IgD-negative memory B cell (primary cell): ENCODE measurements around the gene DMGDH. TPM values are rescaled to one million over a fixed set of nuclear protein-coding genes. Genes with fewer than 3 reads are reported as not detected.
"Not testable (repeated sequence)": the region's sequence is repeated elsewhere in the genome, so short reads cannot be mapped to it uniquely, and the experiment has no call there.

ENCODE experiments used
- H3K27ac Mint-ChIP-seq, 3 donors: one replicate each; pipeline ENCODE4 v1.8.0; 2020 to 2022; ENCODE audit warnings: mild to moderate bottlenecking in 3 of 3, mixed read lengths in 3 of 3, moderate library complexity in 1 of 3
- H3K27me3 Mint-ChIP-seq: one replicate; pipeline ENCODE4 v1.8.0; 2021; ENCODE audit warnings: mixed read lengths
- H3K36me3 Mint-ChIP-seq: one replicate; pipeline ENCODE4 v1.8.0; 2020; ENCODE audit warnings: mild to moderate bottlenecking, mixed read lengths
- H3K4me1 Mint-ChIP-seq, 3 donors: one replicate each; pipeline ENCODE4 v1.8.0; 2020 to 2022; ENCODE audit warnings: mixed read lengths in 3 of 3, mild to moderate bottlenecking in 1 of 3
- H3K4me3 Mint-ChIP-seq, 4 donors: one replicate each; pipeline ENCODE4 v1.8.0; 2020 to 2022; ENCODE audit warnings: mild to moderate bottlenecking in 4 of 4, mixed read lengths in 4 of 4, moderate library complexity in 3 of 4
- H3K9me3 Mint-ChIP-seq, 3 donors: one replicate each; pipeline ENCODE4 v1.8.0; 2020 to 2021; ENCODE audit warnings: mixed read lengths in 3 of 3, mild to moderate bottlenecking in 1 of 3
- polyA plus RNA-seq: library from polyadenylated mRNA; unstranded; fragments of 300-500 nt; fragmentation: Illumina TruSeq; gene quantifications from one replicate; pipeline ENCODE4 v1.2.3, GENCODE V29; 2021

Gene DMGDH
- polyA plus RNA-seq, 1 donor from 2014 or later = 0.70 TPM

GRCh38 chr5:78983601-78984438 lies 85.7 kb downstream of the DMGDH start:
- Mint-ChIP-seq H3K4me1 (peaks cover 23 to 37% (median 31%) of the 10 kb centered on the region in 3 donors), H3K27ac (peak overlapping the region; percentile 94 to 98 (median 97)), H3K9me3 (no peaks in the 10 kb centered on the region), H3K27me3 (no peaks in the 10 kb centered on the region), H3K4me3 (peak overlapping the region; percentile 93 to 100 (median 96)), H3K36me3 (no peaks in the 10 kb centered on the region)

DNA sequence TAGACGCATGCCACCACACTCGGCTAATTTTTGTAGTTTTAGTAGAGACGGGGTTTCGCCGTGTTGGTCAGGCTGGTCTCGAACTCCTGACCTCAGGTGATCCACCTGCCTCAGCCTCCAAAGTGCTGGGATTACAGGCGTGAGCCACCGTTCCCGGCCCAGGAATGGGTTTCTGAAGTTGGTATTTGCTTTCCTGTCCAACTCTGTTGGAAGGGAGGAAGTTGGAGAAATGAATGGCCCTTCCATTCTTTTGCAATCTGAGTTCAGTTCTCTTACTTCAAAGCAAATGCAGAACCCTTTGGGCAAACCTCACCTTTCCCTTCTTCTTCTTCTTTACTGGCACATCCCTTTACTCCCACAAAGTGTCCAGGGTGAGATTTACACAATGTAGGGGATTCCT lies 86.3 kb downstream of the DMGDH start:
- H3K27me3 Mint-ChIP-seq, H3K36me3 Mint-ChIP-seq, H3K9me3 Mint-ChIP-seq: not testable (repeated sequence)
- Mint-ChIP-seq H3K4me1 (peaks cover 23 to 37% (median 31%) of the 10 kb centered on the region in 3 donors), H3K4me3 (peak overlapping the region; percentile 93 to 100 (median 96)), H3K27ac (peak overlapping the region; percentile 94 to 98 (median 97))

- H3K4me1 Mint-ChIP-seq = peaks cover 29 to 34% (median 33%) of the 10 kb centered on the region in 3 donors
- H3K4me3 Mint-ChIP-seq = no peak overlapping the region
- H3K27ac Mint-ChIP-seq = no peak overlapping the region
- H3K9me3 Mint-ChIP-seq = peaks cover 0 to 5% (median 0%) of the 10 kb centered on the region in 3 donors
- no peaks in the 10 kb centered on the region for H3K36me3 Mint-ChIP-seq
- H3K27me3 Mint-ChIP-seq = no peaks in the 10 kb centered on the region
Measured at GRCh38 chr5:78979909-78980308, 89.6 kb downstream of the DMGDH start.

- Mint-ChIP-seq H3K4me1 (peaks cover 29 to 34% (median 33%) of the 10 kb centered on the region in 3 donors), H3K36me3 (peaks cover 2% of the 10 kb centered on the region), H3K27me3 (no peaks in the 10 kb centered on the region), H3K4me3 (peak overlapping the region in 1 of 4 donors; percentile 15), H3K27ac (no peak overlapping the region), H3K9me3 (peaks cover 0 to 5% (median 0%) of the 10 kb centered on the region in 3 donors)
Measured at GRCh38 chr5:78979117-78979742, 90.2 kb downstream of the DMGDH start.

DNA sequence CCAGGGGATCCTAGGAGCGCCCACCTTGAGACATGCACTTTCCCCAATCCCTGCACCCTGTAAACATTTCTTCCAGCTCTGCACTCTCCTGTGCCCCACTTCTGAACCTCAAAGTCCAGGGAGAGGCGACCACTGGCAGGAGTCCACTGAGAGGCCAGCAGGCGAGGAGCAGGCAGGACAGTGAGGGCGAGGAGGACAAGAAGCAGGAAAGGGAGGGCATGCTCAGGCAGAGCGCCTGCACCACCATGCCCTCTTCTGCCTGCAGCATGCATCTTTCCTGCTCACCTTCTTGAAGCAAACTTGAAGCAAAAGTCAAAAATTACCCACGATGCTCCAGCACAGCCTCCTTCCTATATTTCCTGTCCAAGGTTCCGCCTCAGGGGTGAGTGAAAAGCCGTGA lies 94.4 kb downstream of the DMGDH start:
- no peak overlapping the region for H3K27ac Mint-ChIP-seq
- peaks cover 13 to 17% (median 16%) of the 10 kb centered on the region in 3 donors for H3K4me1 Mint-ChIP-seq

DNA sequence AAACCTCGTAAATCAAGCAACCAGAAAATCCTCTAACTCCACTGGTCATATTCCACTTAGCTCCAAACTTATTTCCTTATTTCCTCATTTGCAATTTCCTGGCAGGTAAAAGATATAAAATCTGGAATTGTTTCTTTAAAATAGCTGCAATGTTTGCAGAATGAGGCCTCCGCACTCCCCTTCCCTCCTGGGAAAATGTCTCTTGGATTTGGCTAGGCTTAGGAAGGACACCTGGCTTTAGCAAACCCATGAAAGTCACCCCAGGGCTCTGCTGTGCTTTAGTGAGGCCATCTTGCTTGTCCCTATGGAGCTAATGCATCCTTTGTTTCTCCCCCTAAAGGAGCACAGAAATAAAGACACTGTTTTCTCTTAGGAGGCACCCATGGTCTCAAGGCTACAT lies 94.9 kb downstream of the DMGDH start:
- H3K4me1 Mint-ChIP-seq = peaks cover 9 to 14% (median 12%) of the 10 kb centered on the region in 3 donors
- H3K9me3 Mint-ChIP-seq = peaks cover 0 to 5% (median 0%) of the 10 kb centered on the region in 3 donors
- no peak overlapping the region for H3K27ac Mint-ChIP-seq
- H3K4me3 Mint-ChIP-seq = no peak overlapping the region
- peaks cover 5% of the 10 kb centered on the region for H3K36me3 Mint-ChIP-seq
- no peaks in the 10 kb centered on the region for H3K27me3 Mint-ChIP-seq

More for the DNA sequence above, 94.4 kb downstream of the DMGDH start:
- Mint-ChIP-seq H3K36me3 (peaks cover 5% of the 10 kb centered on the region), H3K9me3 (peaks cover 0 to 5% (median 0%) of the 10 kb centered on the region in 3 donors), H3K27me3 (no peaks in the 10 kb centered on the region), H3K4me3 (no peak overlapping the region)

- Mint-ChIP-seq H3K36me3 (peaks cover 5% of the 10 kb centered on the region), H3K4me3 (no peak overlapping the region), H3K4me1 (peaks cover 5 to 12% (median 11%) of the 10 kb centered on the region in 3 donors), H3K27ac (no peak overlapping the region), H3K9me3 (peaks cover 0 to 5% (median 0%) of the 10 kb centered on the region in 3 donors), H3K27me3 (no peaks in the 10 kb centered on the region)
Measured at GRCh38 chr5:78974011-78974410, 95.5 kb downstream of the DMGDH start.

DNA sequence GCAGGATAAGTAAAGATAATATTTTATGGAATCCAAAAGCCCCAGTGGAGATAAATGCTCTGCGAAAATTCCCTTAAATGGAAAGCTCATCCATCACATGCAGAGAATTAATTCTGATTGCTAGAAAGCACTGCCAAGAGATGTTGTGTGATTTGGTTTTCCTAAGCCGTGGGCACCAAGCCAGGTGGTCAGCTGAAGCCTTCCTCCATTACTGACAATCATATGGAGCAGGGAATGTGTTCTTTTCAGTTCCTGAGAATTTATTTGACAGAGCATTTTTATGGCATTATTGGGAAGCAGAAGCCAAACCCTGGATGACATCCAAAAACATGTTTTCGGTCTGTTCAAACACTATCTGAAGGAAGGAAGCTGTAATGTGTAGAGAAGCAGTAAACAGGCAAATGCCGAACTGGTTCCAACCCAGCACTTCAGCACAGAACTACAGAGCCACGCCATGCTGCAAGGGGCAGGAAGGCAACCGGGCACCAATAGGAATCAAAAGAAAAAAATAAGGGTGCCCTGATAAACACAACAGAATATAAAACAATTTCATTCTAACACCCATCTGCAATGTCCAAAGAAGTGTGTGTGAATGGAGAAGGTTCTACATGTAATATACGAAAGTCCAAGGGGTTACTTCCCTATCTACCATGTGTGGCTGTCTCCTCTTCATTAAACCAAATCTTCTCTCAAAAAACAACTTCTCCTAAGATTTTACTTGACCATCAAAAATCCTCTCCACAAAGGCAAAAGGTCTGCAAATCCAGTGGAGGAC lies 96.6 kb downstream of the DMGDH start:
- Mint-ChIP-seq H3K36me3 (peaks cover 5% of the 10 kb centered on the region), H3K27me3 (no peaks in the 10 kb centered on the region), H3K4me1 (peaks cover 5 to 11% (median 11%) of the 10 kb centered on the region in 3 donors), H3K9me3 (peaks cover 0 to 5% (median 0%) of the 10 kb centered on the region in 3 donors), H3K4me3 (peak overlapping the region in 1 of 4 donors; percentile 27), H3K27ac (no peak overlapping the region)

DNA sequence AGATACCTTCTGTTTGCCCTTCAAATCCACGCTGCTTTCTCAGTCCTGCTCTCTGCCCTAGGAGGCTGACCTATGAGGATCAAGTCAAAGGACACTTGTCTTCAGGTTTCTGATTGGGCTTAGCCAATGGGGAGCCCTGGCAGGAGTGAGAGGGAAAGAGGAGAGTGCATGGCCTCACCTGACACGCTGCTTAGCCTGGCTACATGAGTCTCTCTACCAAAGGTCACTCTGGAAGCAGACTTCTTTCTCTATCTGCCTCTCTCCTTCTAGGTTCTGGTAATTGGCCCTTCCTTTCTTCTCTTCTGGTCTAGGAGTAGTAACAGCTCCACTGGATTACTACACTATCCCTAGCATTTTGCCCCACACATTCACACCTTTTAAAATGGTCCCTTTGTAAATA lies 97.5 kb downstream of the DMGDH start:
- H3K4me1 Mint-ChIP-seq = peaks cover 0 to 5% (median 5%) of the 10 kb centered on the region in 3 donors
- H3K27ac Mint-ChIP-seq = no peak overlapping the region
- H3K36me3 Mint-ChIP-seq = peaks cover 5% of the 10 kb centered on the region
- no peak overlapping the region for H3K4me3 Mint-ChIP-seq
- H3K27me3 Mint-ChIP-seq = no peaks in the 10 kb centered on the region
- H3K9me3 Mint-ChIP-seq = no peaks in the 10 kb centered on the region

DNA sequence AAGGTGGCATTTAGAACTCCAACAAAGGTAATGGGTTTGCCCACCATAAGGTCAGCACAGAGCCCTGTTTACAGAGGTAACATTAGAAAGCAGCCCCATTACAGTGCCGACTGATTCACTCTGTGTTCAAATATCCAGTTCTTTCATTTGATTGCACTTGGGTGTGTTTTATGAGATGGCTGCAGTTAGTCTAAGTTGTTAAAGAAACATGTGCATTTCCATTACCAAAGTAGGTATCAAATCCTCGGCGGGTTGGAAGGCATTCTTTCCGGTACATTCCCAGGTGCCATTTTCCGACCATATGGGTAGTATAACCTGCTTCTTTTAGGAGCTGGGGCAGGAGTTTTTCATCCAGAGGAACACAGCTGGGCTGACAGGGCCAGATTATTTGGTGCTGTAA lies 100.7 kb downstream of the DMGDH start:
- Mint-ChIP-seq H3K36me3 (peaks cover 3% of the 10 kb centered on the region), H3K27ac (peak overlapping the region in 1 of 3 donors; percentile 27), H3K4me3 (no peak overlapping the region), H3K27me3 (no peaks in the 10 kb centered on the region), H3K4me1 (peaks cover 0 to 5% (median 0%) of the 10 kb centered on the region in 3 donors), H3K9me3 (no peaks in the 10 kb centered on the region)

- Mint-ChIP-seq H3K4me3 (no peak overlapping the region), H3K36me3 (no peaks in the 10 kb centered on the region), H3K27me3 (no peaks in the 10 kb centered on the region), H3K9me3 (no peaks in the 10 kb centered on the region), H3K4me1 (no peaks in the 10 kb centered on the region), H3K27ac (no peak overlapping the region)
Measured at GRCh38 chr5:78964889-78965288, 104.6 kb downstream of the DMGDH start.

DNA sequence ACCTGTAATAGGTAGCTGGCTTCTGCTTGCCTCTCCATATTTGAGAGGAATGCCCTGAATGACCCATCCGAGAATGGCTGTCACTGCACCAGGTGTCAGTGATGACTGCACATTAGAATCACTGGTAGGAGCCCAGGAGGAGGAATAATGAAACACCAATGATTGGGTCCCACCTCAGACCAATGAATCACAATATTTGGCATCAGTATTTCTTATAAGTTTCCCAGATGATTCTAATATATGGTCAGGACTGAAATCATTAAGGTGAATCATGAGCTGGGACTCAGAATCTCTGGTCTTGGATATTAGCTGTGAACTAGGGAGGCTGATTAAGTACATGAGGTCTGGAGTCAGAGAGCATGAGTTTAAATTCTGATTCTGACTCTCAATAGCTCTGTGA lies 107.7 kb downstream of the DMGDH start:
- Mint-ChIP-seq H3K9me3 (no peaks in the 10 kb centered on the region), H3K27ac (no peak overlapping the region), H3K36me3 (peaks cover 2% of the 10 kb centered on the region), H3K27me3 (no peaks in the 10 kb centered on the region), H3K4me3 (no peak overlapping the region), H3K4me1 (no peaks in the 10 kb centered on the region)

DNA sequence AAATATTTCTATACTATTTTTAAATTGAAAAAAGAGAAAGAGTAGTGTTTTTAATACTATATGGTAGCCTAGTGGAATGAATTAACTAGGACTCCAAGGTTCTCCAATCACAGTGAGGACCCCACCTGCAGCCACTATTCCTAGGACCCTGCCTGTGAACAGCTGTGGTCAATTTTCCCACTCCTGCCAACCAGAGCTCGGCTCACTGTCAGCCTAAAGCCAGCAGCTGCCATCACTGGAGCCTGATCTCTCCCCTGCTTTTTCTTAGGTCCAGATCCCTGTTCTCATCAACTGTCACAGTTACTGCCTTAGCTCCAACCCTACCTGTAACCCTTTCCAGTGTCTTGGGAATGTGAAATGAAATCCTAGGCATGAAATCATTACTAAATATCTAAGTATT lies 109.7 kb downstream of the DMGDH start:
- no peaks in the 10 kb centered on the region for H3K9me3 Mint-ChIP-seq
- peaks cover 9% of the 10 kb centered on the region for H3K36me3 Mint-ChIP-seq
- no peak overlapping the region for H3K27ac Mint-ChIP-seq
- H3K4me3 Mint-ChIP-seq = no peak overlapping the region
- H3K27me3 Mint-ChIP-seq = no peaks in the 10 kb centered on the region
- no peaks in the 10 kb centered on the region for H3K4me1 Mint-ChIP-seq

DNA sequence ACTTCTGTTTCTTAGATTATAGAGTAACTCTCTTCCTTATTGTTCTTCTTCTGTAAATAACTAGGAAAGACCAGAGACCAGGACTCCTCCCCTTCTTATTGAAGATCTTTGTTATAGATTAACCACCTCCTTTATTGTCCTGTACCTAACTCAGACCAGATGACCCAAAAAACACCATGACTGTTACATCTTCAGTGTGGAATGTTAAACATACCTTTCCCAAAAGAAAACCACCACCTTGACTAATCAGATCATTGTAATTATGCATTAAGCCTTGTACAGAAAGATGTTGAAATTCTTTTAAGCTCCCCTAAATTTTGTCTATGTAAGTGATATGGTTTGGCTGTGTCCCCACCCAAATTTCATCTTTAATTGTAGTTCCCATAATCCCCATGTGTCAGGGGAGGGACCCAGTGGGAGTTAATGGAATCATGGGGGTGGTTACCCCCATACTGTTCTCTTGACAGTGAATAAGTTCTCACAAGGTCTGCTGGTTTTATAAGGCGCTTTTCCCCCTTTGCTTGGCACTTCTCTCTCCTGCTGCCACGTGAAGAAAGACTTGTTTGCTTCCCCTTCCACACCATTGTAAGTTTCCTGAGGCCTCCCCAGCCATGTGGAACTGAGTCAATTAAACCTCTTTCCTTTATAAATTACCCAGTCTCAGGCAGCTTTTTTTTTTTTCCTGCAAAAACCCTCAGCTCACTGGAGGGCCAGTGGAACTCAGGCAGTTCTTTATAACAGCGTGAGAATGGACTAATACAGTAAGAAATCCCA lies 110.6 kb downstream of the DMGDH start:
- no peak overlapping the region for H3K4me3 Mint-ChIP-seq
- no peaks in the 10 kb centered on the region for H3K27me3 Mint-ChIP-seq
- H3K36me3 Mint-ChIP-seq = peaks cover 9% of the 10 kb centered on the region
- H3K27ac Mint-ChIP-seq = no peak overlapping the region
- no peaks in the 10 kb centered on the region for H3K4me1 Mint-ChIP-seq
- H3K9me3 Mint-ChIP-seq = no peaks in the 10 kb centered on the region
